ENCODE measurements around the gene TGM2.
A peak's percentile ranks its signal among the peaks of the same experiment; 100 is the strongest.
"Not testable (repeated sequence)": the region's sequence is repeated elsewhere in the genome, so short reads cannot be mapped to it uniquely, and the experiment has no call there.

The TGM2 gene

GRCh38 chr20:38115205-38115604, 49.9 kb downstream of the TGM2 start:
- DNase-seq (ENCODE audit: low read depth in 3 of 3) = no peak

DNA sequence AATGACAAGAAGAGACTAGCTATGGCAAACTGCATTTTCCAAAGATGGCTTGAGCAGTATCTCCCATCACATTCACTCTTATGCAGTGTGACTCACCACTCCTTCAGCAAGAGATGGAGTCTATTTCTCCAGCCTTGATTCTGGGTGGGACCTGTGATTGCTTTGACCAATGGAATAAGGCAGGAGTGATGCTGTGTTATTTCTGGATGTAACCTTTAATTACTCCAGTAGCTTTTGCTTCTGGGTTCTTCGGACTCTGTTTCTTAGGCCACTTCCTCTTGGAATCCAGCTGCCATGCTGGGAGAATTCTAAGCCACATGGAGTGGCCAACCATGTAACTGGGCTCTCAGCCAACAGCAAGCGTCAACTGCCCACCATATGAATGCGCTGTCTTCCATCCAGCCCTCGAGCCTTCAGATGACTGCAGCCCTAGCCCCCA, 50.7 kb downstream of the TGM2 start:
- DNase-seq (ENCODE audit: low read depth in 3 of 3) = no peak

DNA sequence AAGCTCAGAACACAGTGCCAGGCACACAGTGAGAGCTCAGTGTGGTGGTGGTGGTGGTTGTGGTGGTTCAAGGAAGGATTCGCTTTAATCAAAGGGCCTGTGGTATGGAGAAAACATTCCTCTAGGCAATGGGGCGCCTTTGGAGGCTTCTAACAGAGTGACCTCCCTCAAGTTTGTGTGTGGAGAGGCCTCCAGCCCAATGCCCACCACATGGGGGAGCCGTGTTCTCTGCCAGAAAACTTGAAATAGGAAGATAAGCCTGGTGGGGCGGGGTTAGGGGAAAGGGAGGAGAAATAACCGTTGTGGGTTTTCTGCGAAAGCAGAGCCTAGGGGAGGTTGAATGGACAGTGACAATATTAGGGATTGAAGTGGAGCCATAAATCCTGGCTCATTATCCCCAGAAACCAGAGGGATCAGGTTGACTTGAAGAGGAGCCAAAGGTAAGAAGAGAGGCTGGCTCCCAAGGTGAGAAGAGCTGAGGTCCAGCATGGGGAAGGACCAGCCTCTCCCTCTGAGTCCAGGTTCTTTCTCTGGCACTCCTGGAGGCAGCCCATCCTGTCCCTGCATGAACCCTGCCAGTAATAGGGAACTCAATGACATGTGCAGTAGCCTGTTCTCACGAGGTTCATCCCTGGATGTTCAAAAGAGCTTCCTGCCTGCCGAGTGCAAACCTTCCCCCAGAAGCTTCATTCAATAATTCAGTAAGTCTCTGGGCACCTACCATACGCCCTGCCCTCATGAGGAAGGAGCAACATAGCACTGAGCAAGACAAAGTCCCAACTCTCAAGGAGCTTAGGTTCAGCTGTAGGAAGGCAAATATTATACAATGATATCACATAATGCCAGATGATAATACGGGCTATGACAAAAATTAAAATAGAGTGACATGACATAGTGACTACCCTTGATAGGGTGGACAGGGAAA, 51.4 kb downstream of the TGM2 start:
- no peak for DNase-seq (ENCODE audit: low read depth in 3 of 3)

DNA sequence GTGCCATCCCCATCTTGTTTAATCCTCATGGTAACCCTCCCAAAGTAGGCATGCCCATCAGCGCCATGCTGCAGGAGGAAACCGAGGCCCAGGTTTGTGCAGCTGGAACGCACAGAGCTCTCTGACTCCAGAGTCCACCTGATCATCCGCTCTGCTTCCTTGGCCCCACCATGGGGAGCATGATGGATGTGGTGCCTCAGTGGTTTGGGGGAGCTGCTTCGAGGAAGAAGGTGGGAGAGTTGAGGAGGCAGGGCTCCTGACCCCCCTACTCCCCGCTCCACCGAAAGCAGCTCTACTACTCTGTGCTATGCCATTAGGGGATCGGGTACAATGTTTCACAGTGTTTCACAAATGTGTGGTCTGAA, 52.2 kb downstream of the TGM2 start:
- no peak for DNase-seq (ENCODE audit: low read depth in 3 of 3)

DNA sequence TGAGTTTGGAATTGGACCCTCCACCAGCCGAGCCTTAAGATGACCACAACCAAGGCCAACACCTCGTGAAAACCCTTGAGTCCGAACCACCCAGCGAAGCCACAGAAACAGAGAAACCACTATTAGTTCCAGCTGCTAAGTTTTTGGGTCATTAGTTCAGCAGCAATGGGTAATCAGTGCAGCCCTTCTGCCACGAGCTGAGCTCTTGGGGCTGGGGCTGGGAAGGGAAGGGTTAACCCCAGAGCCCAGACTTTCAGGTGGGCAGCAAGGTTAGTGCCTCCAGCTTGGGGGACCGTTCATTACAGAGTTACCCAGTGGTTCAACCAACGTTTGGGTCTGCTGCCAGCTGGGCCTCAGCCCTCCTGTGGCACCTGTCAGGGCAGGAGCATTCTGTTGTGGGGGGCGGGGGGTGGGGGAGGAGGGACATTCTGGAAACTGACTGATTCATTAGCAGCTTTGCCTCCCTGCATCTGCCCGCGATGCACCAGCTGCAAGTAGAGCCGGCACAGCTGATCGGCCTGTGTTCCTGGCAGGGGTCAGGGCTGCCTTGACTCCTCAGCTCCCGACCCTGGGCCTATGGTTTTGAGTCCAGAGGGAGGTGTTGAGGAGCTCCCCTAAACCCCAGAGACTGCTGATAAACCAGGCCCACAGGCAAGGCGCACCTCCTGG, 52.7 kb downstream of the TGM2 start:
- DNase-seq (ENCODE audit: low read depth in 3 of 3) = no peak

DNA sequence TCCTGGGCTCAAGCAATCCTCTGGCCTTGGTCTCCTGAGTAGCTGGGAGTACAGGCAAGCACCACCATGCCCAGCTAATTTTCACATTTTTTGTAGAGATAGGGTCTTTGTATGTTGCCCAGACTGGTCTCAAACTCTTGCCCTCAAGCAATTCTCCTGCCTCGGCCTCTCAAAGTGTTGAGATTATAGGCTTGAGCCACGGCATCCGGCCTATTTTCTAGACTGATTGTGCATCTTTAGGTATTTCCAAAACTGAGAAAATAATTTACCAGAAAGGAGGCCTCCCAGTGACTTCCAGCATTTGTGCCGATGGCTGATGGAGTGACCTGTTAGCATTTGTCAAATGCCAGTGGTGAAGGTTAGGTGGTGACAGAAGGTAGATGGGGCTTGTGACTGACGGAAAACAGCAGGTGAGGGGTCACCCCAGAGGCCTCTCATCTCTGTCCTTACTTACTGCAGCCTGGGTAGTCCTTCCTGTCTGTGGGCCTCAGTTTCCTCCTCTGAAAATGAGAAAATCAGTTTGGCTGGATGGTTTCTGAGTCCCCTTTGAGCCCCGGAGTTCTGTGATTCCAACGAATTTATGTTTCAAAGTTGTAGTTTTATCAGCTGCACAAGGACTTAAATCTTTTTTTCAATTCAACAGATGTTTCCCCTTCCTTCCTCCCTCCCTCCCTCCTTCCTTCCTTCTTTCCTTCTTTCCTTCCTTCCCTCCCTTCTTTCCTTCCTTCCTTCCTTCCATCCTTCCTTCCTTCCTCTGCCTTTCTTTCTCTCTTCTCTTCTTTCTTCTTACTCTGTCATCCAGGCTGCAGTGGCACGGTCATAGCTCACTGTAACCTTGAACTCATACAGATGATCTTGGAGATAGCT, 53.5 kb downstream of the TGM2 start:
- DNase-seq (ENCODE audit: low read depth in 3 of 3) = no peak

DNA sequence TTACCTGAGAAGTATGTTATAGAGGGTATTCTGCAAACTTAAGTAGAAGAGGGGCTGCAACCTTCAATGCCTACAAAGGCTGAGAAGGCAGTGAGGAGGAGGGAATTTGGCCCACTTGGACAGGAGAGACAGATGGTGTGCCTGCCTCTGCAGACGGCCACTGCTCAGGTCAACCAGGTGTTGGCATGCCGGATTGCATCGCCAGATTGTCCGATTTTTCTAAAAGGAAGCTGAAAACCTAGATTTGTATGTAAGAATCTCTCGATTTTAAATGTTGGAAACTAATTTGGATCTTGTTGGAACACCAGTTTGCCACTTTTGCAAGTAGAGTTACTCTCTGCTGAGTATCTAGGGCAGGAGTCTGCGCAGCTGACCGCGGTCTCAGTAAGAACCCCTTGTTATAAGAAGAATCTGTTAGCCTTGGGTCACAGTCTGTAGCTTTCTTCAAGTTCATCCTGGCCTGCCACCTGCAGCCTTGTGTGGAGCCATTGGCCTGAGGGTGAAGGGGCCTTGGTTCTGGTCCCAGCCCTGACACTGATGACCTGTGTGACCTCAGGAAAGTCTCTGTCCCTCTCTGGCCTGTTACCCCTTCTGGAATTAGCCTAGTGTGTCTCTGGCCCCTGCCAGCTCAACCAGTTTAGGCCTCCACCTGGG, 54.4 kb downstream of the TGM2 start:
- DNase-seq (ENCODE audit: low read depth in 3 of 3) = no peak

- no peak for DNase-seq (ENCODE audit: low read depth in 3 of 3)
Observed at GRCh38 chr20:38109591-38110524, 55.2 kb downstream of the TGM2 start.

GRCh38 chr20:38108986-38109541, 56.0 kb downstream of the TGM2 start:
- no peak for DNase-seq (ENCODE audit: low read depth in 3 of 3)

GRCh38 chr20:38108438-38108985, 56.6 kb downstream of the TGM2 start:
- DNase-seq (ENCODE audit: low read depth in 3 of 3) = no peak

DNA sequence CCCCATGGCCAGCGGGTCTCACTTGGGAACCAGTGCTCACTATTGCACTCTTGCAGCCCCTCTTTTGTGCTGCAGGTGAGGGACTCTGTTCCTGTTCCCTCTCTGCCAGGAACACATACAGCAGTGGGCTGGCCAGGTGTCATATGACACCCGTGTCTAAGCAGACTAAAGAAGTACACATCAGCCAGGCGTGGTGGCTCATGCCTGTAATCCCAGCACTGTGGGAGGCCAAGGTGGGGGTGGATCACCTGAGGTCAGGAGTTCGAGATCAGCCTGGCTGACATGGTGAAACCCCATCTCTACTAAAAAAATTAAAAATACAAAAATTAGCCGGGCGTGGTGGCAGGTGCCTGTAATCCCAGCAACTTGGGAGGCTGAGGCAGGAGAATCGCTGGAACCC, 57.2 kb downstream of the TGM2 start:
- DNase-seq (ENCODE audit: low read depth in 3 of 3) = not testable (repeated sequence)

DNA sequence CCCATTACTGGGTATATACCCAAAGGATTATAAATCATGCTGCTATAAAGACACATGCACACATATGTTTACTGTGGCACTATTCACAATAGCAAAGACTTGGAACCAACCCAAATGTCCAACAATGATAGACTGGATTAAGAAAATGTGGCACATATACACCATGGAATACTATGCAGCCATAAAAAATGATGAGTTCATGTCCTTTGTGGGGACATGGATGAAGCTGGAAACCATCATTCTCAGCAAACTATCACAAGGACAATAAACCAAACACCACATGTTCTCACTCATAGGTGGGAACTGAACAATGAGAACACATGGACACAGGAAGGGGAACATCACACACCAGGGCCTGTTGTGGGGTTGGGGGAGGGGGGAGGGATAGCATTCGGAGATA, 57.7 kb downstream of the TGM2 start:
- not testable (repeated sequence) for DNase-seq (ENCODE audit: low read depth in 3 of 3)

- DNase-seq (ENCODE audit: low read depth in 3 of 3) = no peak
Observed at GRCh38 chr20:38106461-38106860, 58.6 kb downstream of the TGM2 start.

DNA sequence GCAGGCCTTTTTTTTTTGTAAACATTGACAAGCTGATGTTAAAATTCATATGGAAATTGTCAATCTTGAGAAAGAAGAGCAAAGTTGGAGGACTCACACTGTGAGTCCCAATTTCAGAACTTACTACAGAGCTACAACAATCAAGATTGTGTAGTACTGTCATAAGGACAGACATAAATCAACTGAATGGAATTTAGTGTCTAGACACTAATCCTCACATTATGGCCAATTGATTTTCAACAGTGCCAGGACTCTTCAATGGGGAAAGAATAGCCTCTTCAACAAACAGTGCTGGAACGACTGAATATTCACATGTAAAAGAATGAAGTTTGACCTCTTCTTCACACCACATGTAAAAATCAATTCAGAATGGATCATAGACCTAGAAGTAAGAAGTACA, 60.8 kb downstream of the TGM2 start:
- DNase-seq (ENCODE audit: low read depth in 3 of 3) = no peak

DNA sequence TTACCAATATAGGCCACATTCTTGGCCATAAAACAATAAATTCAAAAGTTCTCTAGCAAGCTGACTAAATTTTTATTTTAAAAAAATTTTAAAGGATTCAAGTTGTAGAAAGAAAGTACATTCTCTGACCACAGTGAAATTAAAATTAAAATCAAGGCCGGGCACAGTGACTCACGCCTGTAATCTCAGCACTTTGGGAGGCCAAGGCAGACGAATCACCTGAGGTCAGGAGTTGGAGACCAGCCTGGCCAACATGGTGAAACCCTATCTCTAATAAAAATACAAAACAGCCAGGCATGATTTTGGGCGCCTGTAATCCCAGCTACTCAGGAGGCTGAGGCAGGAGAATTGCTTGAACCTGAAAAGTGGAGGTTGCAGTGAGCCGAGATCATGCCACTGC, 62.9 kb downstream of the TGM2 start:
- not testable (repeated sequence) for DNase-seq (ENCODE audit: low read depth in 3 of 3)

DNA sequence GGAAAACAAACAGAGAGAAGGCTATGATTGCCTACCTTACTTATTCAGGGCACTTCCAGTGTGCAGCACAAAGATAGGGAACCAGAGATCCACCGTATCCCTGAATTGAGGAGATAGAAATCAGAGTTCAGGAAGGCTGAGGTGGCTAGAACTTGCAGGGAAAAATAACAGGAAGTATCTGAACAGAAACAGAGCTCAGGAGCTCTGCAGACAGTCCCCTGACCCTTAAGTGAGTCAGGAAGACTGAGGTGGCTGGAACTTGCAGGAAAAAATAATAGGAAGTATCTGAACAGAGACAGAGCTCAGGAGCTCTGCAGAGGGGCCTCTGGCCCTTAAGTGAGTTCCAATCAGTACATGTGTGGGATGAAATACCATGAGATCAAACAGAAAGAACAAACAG, 66.1 kb downstream of the TGM2 start:
- DNase-seq (ENCODE audit: low read depth in 3 of 3) = no peak

DNA sequence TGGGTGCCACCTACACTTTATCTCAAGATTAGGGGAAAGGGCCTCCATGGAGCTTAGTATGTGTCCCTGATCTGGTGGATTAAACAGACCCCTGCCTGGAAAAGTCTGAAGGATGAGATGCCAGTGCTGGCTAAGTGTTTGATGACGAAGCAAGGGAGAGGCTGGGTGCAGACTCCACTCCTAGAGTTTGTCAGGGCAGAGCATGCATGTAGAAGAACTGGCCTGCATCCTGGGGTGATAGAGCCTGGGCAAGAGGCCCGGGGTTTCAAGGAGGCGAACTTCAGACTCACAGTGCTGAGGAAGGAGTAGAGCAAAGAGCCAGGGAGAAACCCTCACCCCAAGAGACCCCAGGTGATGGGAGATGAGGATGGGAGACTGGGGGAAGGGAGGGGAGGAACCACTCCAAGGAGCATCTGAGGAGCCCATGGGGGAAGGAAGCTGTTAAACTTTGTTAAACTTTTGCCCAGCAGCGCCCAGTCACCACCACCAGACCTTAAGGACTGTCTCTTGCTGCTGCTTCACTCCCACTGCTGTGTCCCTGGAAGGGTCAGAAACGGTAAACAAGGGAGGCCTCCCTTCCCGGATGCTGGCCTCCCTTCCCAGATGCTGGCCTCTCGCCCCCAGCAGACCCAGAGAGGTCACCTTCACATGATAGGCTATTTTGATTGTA, 69.9 kb downstream of the TGM2 start:
- no peak for DNase-seq (ENCODE audit: low read depth in 3 of 3)

GRCh38 chr20:38094373-38094891, 70.6 kb downstream of the TGM2 start:
- peak in 1 of 3 donors; percentile 17 for DNase-seq (ENCODE audit: low read depth in 3 of 3)

DNA sequence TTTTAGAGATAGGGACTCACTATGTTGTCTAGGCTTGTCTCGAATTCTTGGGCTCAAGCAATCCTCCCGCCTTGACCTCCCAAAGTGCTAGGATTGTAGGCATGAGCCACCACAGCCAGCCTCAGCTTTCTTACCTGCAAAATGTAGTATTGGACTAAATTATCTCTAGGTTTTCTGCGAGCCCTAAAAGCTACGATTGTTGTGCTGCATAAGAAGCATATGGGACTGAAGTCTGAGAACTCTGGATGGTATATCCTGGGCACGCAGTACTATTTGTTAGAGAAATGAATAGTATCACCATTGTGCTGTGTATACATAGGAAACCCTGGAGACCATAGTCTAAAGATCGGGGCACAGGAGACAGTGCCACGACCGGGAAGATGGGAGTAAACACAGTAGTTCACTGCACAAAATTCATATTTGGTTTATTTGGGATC, 71.4 kb downstream of the TGM2 start:
- DNase-seq (ENCODE audit: low read depth in 3 of 3) = no peak
